SU-DHL-6 (cell line): ENCODE measurements around the gene BBLN.

Experiments
- CTCF ChIP-seq: fragments of 200-600 bp; sonication (generic); IDR thresholded peaks from one replicate; pipeline ENCODE4 v1.5.1; 2017; ENCODE audit warnings: antibody characterized with exemption, mild to moderate bottlenecking, low read length, moderate library complexity; ENCODE audit not compliant: insufficient read depth, poor library complexity, severe bottlenecking
- EZH2phosphoT487 ChIP-seq: fragments of 200-600 bp; sonication (generic), shearing (Covaris generic); conservative IDR thresholded peaks from 2 replicates; pipeline ENCODE4 v1.6.1; 2018; ENCODE audit warnings: mild to moderate bottlenecking, antibody characterized with exemption, low read length, moderate library complexity, mixed read lengths

- TF ChIP-seq CTCF = no peak
- no peak for TF ChIP-seq EZH2phosphoT487
Measured at GRCh38 chr9:128127568-128127989, 32.5 kb upstream of the BBLN start, which contains the start of gene PTGES2.
